Measurements from ENCODE around the gene KIAA2012.
"Not testable (repeated sequence)": the region's sequence is repeated elsewhere in the genome, so short reads cannot be mapped to it uniquely, and the experiment has no call there.

Gene KIAA2012

DNA sequence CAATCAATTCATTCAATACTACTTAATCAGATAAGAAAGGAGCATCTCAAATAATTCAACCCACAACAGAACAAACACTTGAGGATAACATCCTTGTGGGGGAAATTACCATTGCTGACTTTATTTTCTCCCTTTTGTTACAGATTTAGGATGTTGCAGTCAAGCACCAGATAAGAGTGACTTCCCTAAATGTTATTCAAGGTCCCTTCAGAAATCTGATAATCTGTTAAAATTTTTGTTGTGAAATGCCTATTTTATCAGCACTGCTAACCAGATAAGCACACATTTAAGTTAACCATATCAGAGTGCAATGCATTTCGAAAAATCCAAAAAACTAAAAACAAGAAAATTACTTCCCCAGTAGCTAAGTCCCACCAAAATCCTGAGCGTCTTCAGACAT lies 131.8 kb downstream of the KIAA2012 start:
- DNase-seq, result no peak

DNA sequence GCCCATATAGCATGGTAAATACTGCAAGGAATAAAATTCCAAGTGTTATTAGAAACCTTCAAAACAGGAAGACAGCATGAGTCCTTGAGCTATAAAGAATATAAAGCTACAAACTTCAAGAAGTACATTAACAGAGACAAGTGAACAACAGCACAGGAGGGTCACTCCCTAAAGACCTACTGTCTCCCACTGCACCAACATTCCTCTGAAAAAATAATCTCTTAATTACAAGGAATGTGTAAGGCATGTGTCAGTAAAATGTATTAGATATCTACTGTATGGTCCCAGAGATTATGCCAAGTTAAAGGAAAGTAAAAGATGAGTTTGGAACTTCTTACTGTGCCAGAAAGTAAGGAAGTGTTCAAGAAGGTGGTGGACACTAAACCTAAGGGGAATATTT lies 135.5 kb downstream of the KIAA2012 start:
- no peak for DNase-seq

DNA sequence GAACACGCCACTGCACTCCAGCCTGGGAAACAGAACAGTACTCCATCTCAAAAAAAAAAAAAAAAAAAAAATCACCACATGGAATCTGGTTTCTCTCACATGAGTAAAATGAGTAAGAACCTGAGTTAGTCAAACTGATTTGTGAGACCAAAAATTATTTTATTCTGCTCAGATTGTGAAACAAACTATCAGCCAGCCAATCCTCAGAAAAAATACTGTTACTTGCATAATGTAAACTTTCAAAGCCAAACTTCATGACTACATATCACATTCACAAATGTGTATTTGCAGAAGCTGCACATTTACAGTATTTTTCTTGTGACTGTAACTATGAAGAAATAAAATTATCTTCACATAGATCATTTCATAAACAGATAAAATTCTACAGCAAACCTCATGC lies 142.1 kb downstream of the KIAA2012 start:
- DNase-seq, result no peak

DNA sequence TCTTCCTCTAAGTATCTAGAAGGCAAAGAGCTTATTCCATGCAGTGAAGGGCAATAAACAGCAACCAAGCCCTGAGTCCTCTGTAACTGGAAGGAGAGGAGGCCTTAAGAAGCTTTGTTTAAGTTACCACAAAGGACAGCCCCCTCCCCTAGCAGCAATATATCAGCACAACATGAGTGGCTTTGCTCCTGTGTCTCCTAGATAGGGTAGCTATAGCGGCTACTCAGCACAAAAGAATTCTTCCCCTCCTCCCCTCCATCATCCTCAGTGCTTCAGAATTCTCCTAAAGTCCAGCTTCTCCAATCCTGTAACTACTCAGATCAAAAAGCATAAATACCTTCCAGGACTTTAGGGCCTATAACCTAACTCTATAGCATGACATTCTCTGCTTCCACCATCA lies 148.8 kb downstream of the KIAA2012 start:
- DNase-seq, result no peak

DNA sequence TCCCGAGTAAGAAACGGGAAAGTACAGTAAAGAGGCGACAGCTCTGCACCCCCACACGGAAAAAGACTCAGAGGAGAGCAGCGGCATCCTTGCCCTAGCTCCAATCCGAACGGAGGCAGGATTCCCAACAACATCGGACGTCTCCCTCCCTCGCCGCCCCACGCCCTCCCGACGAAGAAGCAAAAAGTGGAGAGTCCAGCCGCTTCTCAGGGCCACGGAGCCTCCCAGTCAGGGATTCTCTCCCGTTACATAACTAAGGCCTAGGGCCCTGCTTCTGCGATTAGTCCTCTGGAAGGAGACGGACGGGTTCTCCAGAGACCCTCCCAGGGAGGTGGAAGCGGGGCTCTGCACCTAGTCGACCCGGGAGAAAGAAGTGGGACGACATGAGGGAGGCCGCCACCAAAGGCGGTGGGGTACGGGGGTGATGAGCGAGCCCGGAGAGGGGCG lies 164.8 kb downstream of the KIAA2012 start:
- peak; percentile 69 for DNase-seq

DNA sequence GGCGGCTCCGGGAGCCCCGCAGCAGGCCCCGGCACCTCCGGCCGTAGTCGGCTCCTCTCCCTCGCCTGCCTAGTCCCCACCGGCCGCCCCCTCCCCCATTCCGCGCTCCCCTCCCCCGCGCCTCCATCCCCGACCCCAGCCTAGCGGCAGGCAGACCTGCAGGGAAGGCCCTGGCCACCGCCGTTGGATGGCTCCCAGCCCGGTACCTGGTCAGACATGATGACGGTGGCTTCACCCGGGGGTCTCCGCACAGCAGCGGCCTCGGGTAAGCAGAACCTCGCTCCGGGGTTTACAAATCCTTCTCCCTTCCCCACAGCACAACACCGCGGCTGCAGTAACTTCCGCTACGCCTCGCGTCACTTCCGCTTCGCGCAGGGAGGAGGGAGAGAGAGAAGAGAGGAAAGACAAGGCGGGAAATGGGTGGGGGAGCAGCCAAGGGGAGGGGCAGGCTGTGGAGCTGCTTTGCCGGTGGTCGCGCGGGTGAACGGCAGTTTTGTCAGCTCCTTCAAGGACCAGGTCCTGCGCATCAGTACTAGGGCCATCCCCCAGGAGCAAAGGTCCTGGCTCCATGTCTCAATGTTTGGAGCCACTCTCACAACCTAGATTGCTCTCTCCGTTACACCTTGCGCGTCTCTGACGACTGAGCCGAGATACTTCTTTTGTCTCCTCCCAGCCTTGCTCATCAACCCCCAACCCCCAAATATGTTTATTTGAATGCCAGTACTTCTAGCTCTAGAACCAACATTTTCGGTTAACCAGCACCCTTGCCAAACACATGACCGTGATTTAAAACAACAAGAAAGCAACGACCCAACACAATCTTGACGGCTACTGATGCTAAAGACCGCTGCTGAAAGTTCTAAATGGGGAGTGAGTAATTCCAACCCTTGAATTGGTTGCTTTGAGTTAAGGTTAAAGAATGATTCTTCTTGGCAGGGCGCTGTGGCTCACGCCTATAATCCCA lies 165.5 kb downstream of the KIAA2012 start, which contains the start of gene SUMO1:
Gene SUMO1 (minus strand): TSS at position 364 of the 964 bp plus-strand sequence. CDS start 146 bp downstream, at position 218.
- peak; percentile 93 for DNase-seq

DNA sequence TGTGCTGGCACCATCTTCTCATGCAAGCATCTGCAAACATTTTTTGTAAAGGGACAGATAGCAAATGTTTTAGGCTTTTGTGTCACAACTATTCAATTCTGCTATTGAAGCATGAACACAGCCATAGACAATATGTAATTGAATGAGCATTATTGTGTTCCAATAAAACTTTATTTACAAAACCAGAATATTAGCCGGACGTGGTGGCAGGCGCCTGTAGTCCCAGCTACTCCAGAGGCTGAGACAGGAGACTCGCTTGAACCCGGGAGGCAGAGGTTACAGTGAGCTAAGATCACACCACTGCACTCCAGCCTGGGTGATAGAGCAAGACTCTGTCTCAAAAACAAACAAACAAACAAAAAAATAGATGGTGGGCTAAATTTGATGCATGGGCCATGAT lies 174.7 kb downstream of the KIAA2012 start:
- DNase-seq, result not testable (repeated sequence)

DNA sequence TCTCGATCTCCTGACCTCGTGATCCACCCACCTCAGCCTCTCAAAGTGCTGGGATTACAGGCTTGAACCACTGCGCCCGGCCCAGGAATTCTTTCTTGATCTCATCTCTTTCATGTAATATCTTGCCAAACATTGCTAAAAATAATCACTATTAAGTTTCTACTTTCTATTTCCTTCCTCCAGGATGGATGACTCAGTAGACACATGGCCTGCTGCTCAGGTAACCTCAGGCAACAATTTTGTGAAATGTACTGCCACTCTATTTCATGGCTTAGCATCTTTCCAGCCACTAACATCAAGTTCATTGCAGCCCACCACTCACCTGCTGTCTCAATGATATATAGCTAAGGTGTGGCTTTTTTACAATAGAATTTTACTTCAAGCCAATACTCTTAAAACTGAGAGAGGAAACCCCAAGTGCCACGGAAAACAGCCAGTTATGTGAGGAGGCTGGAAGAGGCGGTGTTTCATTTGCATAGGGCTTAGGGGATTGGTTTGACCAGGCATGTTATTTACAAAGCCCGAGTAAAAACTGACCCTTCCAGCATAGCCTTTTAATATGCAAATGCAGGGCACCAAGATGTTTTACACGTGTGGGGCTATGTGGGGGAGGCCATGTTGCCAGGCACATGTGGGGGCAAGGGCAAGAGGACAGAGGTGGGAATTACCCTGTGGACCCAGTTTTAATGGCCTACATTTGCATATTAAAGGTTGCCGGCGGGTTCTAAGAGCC lies 176.6 kb downstream of the KIAA2012 start:
- DNase-seq, result no peak

DNA sequence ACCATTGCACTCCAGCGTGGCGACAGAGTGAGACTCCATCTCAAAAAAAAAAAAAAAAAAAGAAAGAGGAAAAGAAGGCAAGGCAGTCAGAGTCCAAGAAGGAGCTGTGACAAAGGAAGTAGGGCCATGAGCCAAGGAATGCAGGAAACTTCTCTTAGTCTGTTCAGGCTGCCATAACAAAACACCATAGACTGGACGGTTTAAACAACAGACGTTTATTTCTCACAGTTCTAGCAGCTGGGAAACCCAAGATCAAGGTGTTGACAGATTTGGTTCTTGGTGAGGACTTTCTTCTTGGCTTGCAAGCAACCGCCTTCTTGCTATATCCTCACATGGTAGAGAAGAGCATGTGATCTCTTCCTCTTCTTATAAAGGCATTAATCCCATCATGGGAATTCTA lies 178.4 kb downstream of the KIAA2012 start:
- no peak for DNase-seq
